Loucy (cell line): ENCODE measurements around the gene AHDC1.
A peak's percentile ranks its signal among the peaks of the same experiment; 100 is the strongest.

Experiments
- H2AFZ ChIP-seq: fragments of 200-600 bp; sonication (generic); 2 replicates; pipeline ENCODE4 v1.6.0; 2016; ENCODE audit warnings: antibody characterized with exemption, mild to moderate bottlenecking, low read length, moderate library complexity
- H3F3A ChIP-seq: fragments of 200-600 bp; 2 replicates; pipeline ENCODE4 v1.6.0; 2016; ENCODE audit warnings: antibody characterized with exemption, low read depth, mild to moderate bottlenecking
- H3K27me3 ChIP-seq: fragments of 200-600 bp; sonication (generic); 2 replicates; pipeline ENCODE4 v1.6.1; 2014; ENCODE audit warnings: low read length, mild to moderate bottlenecking; ENCODE audit not compliant: insufficient read depth, poor library complexity, severe bottlenecking
- H3K36me3 ChIP-seq: fragments of 200-600 bp; sonication (generic); 2 replicates; pipeline ENCODE4 v1.6.1; 2016; ENCODE audit warnings: low read length; ENCODE audit not compliant: insufficient read depth
- H3K4me1 ChIP-seq: fragments of 200-600 bp; sonication (generic); 2 replicates; pipeline ENCODE4 v1.5.1; 2014; ENCODE audit warnings: low read length, mild to moderate bottlenecking; ENCODE audit not compliant: insufficient read depth, poor library complexity, severe bottlenecking
- H3K4me2 ChIP-seq: fragments of 200-600 bp; sonication (generic); 2 replicates; pipeline ENCODE4 v1.6.0; 2014; ENCODE audit warnings: antibody characterized with exemption, low read length, low read depth, mild to moderate bottlenecking; ENCODE audit not compliant: poor library complexity, severe bottlenecking
- H3K4me3 ChIP-seq: fragments of 200-600 bp; sonication (generic); 2 replicates; pipeline ENCODE4 v1.5.1; 2014; ENCODE audit warnings: low read length, mild to moderate bottlenecking, mixed read lengths; ENCODE audit not compliant: poor library complexity, severe bottlenecking
- H3K79me2 ChIP-seq: fragments of 200-600 bp; sonication (generic); 2 replicates; pipeline ENCODE4 v1.6.1; 2014; ENCODE audit warnings: low read length; ENCODE audit not compliant: insufficient read depth
- H3K9ac ChIP-seq: fragments of 200-600 bp; sonication (generic); 2 replicates; pipeline ENCODE4 v1.6.0; 2014; ENCODE audit warnings: mild to moderate bottlenecking, low read depth, low read length, moderate library complexity; ENCODE audit not compliant: poor library complexity, severe bottlenecking
- H3K9me2 ChIP-seq: fragments of 200-600 bp; sonication (generic); replicated peaks from 2 replicates; pipeline ENCODE4 v1.6.1; 2016; ENCODE audit warnings: low read depth, low read length, mixed read lengths
- H3K9me3 ChIP-seq: fragments of 200-600 bp; sonication (generic); 2 replicates; pipeline ENCODE4 v1.6.1; 2014; ENCODE audit warnings: mild to moderate bottlenecking, antibody characterized with exemption, low read length, low read depth; ENCODE audit not compliant: insufficient read depth
- H4K20me1 ChIP-seq: fragments of 200-600 bp; sonication (generic); 2 replicates; pipeline ENCODE4 v1.6.0; 2014; ENCODE audit warnings: antibody characterized with exemption, low read length, mild to moderate bottlenecking; ENCODE audit not compliant: insufficient read depth, poor library complexity, severe bottlenecking
- EZH2phosphoT487 ChIP-seq: fragments of 200-600 bp; IDR thresholded peaks from 2 replicates; pipeline ENCODE4 v1.6.1; 2018; ENCODE audit warnings: antibody characterized with exemption, mild to moderate bottlenecking, moderate library complexity, borderline replicate concordance
- TF ChIP-seq, protein P1 (sequence below): fragments of 200-600 bp; sonication (generic); conservative IDR thresholded peaks from 2 replicates; pipeline ENCODE4 v1.5.1; 2014; ENCODE audit warnings: mild to moderate bottlenecking, antibody characterized with exemption, low read length

The AHDC1 gene

DNA sequence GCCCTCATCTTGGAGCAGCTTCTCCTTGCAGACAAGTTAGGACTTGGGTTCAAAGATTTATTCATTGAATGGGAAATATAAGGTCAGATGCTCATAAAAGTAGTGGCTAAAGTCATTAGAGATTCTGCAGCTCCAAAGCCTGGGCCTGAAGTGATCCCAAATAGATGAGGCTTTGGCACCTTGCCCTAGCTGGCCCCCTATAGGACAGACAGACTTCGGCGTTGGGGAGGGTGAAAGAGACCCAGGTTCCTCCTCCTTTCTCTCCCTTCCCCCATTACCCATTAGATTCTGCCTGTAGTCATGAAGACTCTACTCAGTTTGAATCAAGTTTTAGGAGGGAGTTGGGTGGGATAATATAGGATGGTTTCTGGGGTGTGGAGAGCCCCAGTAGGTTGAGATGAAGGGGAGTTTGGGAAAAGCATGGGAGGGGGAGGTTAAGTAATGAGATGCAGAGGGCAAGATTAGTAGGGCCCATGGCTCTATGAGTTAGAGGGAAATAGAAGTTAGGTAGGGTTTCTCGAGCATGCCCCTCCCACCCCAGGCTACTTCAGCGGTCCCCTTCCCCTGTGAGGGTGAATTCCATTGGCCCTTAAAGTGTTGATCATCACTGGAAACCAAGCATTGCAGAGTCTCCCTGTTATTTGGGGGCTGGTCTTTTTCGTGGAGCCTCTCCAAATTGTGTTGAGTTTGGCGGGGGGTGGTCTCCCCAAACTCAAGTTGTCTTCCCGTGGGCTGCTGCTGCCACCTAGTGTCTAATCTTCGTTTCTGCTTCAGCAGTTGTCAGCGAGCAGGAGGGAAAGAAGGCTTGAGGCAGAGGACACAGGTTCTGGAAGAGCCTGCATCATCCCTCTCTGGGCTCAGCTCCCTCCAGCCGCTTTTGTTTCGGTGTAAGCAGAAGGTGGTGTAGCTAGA, 2.1 kb upstream of the AHDC1 start:
- Histone ChIP-seq H2AFZ (no peak overlapping the region), H3K9me2 (no peaks in the 10 kb centered on the region), H3K9ac (peak overlapping the region; percentile 62), H3K36me3 (no peaks in the 10 kb centered on the region), H3K79me2 (peaks cover 27% of the 10 kb centered on the region), H4K20me1 (peaks cover 18% of the 10 kb centered on the region), H3K4me1 (peaks cover 57% of the 10 kb centered on the region), H3F3A (peaks cover 11% of the 10 kb centered on the region; the same call in 1 of the 2 replicates), H3K9me3 (no peaks in the 10 kb centered on the region), H3K4me2 (peak overlapping the region; percentile 66), H3K27me3 (no peaks in the 10 kb centered on the region), H3K4me3 (peak overlapping the region; percentile 44)
- TF ChIP-seq, protein P1, sequence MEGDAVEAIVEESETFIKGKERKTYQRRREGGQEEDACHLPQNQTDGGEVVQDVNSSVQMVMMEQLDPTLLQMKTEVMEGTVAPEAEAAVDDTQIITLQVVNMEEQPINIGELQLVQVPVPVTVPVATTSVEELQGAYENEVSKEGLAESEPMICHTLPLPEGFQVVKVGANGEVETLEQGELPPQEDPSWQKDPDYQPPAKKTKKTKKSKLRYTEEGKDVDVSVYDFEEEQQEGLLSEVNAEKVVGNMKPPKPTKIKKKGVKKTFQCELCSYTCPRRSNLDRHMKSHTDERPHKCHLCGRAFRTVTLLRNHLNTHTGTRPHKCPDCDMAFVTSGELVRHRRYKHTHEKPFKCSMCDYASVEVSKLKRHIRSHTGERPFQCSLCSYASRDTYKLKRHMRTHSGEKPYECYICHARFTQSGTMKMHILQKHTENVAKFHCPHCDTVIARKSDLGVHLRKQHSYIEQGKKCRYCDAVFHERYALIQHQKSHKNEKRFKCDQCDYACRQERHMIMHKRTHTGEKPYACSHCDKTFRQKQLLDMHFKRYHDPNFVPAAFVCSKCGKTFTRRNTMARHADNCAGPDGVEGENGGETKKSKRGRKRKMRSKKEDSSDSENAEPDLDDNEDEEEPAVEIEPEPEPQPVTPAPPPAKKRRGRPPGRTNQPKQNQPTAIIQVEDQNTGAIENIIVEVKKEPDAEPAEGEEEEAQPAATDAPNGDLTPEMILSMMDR = peak; percentile 95
- TF ChIP-seq EZH2phosphoT487 = no peak

DNA sequence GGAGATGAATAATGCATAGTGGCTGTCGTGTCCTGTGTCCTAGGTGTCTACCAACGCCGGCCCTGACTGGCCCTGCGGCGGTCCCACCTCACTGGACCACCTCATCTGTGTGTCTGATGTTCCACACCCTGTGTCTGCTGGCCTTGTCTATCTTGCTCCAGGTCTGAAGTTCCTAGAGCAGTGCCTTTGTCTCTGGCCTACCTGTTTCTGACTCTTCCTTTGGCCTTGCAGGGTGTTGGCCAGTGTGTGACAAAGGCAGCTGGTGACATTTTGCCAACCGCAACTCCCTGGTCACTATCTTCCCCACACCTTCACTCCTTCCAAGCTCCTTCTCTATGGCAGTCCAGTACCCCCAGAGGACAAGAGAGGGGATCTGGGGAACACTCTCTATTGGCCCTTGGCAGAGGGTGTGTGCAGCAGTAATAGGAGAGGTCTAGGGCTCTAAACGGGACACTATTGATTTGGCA, 1.4 kb upstream of the AHDC1 start:
- TF ChIP-seq, protein P1 = no peak
- no peak for TF ChIP-seq EZH2phosphoT487
- Histone ChIP-seq H3K9ac (peak overlapping the region; percentile 62), H3K4me1 (peaks cover 64% of the 10 kb centered on the region), H2AFZ (no peak overlapping the region), H3K4me2 (peak overlapping the region; percentile 66), H3K9me2 (no peaks in the 10 kb centered on the region), H3K79me2 (peaks cover 34% of the 10 kb centered on the region), H4K20me1 (peaks cover 25% of the 10 kb centered on the region), H3K27me3 (no peaks in the 10 kb centered on the region), H3K9me3 (no peaks in the 10 kb centered on the region), H3K36me3 (no peaks in the 10 kb centered on the region), H3F3A (peaks cover 17% of the 10 kb centered on the region; the same call in 1 of the 2 replicates), H3K4me3 (no peak overlapping the region)

DNA sequence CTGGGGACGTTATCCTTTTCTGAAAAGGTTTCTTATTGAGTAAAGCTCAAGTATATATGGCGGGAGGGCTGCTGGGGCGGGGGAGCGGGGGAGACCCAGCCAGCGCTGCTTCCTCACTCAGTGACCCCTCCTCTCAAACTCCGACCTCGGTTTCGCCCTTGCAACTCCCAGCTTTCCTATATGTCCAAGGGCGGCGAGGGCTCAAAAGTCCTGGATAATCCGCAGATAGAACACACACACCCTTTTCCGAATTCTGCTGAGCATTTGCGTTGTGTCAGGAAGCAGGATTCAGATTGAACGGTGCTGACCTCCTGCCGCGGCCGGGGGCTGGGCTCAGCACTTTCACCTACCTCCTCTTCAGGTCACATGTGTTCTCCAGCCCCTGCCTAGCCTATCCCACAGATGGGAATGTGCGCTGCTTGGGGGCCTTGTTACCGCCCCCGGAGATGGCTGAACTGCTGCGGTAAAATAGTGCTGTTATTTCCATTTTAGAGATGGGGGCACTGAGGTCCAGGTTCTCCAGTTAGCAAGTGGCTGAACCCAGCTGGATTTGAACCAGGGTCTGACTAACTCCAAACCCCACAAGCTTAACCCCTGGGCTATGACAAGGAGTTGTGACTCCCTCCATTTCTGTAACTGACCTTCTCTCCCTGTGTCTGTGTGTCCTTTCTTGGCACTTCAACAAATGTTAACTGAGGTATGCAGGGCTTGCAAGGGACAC, 795 bp upstream of the AHDC1 start:
- Histone ChIP-seq H3K36me3 (no peaks in the 10 kb centered on the region), H3K4me2 (peak overlapping the region; percentile 52), H3F3A (peaks cover 17% of the 10 kb centered on the region; the same call in 1 of the 2 replicates), H3K4me3 (peak overlapping the region; percentile 79), H2AFZ (peak overlapping the region; percentile 88; the same call in 1 of the 2 replicates), H3K79me2 (peaks cover 40% of the 10 kb centered on the region), H3K4me1 (peaks cover 68% of the 10 kb centered on the region), H3K9ac (peak overlapping the region; percentile 89), H3K27me3 (no peaks in the 10 kb centered on the region), H3K9me2 (no peaks in the 10 kb centered on the region), H4K20me1 (peaks cover 31% of the 10 kb centered on the region), H3K9me3 (no peaks in the 10 kb centered on the region)
- TF ChIP-seq, protein P1 = no peak
- no peak for TF ChIP-seq EZH2phosphoT487
